B cell (primary cell): ENCODE measurements around the gene SLC18A3. TPM values are rescaled to one million over a fixed set of nuclear protein-coding genes. Genes with fewer than 3 reads are reported as not detected.

Experiments
- ATAC-seq: fragments of 200-7000 bp; cut with Tn5 transposase; one replicate; pipeline ENCODE4 v1.10.0; 2021; ENCODE audit warnings: low read depth, mild to moderate bottlenecking, moderate number of reproducible peaks, moderate library complexity
- CTCF ChIA-PET: fragments of 350-600 bp; sonication (Branson Sonifier 250); formaldehyde crosslinking; loops from one replicate; lab custom pipeline; 2021; ENCODE audit warnings: antibody characterized with exemption, inconsistent platforms; lab: Charles Lee
- POLR2A ChIA-PET: fragments of 350-600 bp; sonication (Branson Sonifier 250); formaldehyde crosslinking; loops from one replicate; lab custom pipeline; 2021; ENCODE audit warnings: antibody characterized with exemption; lab: Charles Lee
- DNase-seq: peaks from one replicate; pipeline ENCODE4 v3.0.0; 2013
- H2AFZ ChIP-seq: 2 replicates; pipeline ENCODE4 v1.6.1; 2012; ENCODE audit warnings: mild to moderate bottlenecking, low read depth, low read length; ENCODE audit not compliant: insufficient read depth, poor library complexity, severe bottlenecking
- H3K27ac ChIP-seq, 2 donors: 1 replicate in 1 of 2; 2 replicates in 1 of 2; pipeline ENCODE4 v1.5.1; 2012 to 2013; ENCODE audit warnings: low read length in 2 of 2, mild to moderate bottlenecking in 2 of 2, moderate library complexity in 1 of 2
- H3K27me3 ChIP-seq, 4 experiments: fragments of 200-600 bp in 1 of 4; sonication (generic) in 1 of 4; replicated peaks in 1 of 4; 1 replicate in 2 of 4; 2 replicates in 2 of 4; pipeline versions ENCODE4 v1.6.1 to v1.7.0; 2013 to 2016; ENCODE audit warnings: low read length in 3 of 4, mild to moderate bottlenecking in 2 of 4, mixed read lengths in 1 of 4, moderate library complexity in 1 of 4; ENCODE audit not compliant: insufficient read depth in 4 of 4, control insufficient read depth in 3 of 4; ENCODE audit errors: control extremely low read depth in 1 of 4
- H3K36me3 ChIP-seq, 2 experiments: replicated peaks in 1 of 2; 1 replicate in 1 of 2; 2 replicates in 1 of 2; pipeline versions ENCODE4 v1.6.1 to v1.7.1; 2013; ENCODE audit warnings: low read length in 1 of 2; ENCODE audit not compliant: insufficient read depth in 2 of 2, control insufficient read depth in 1 of 2; ENCODE audit errors: control extremely low read depth in 1 of 2, extremely low read depth in 1 of 2
- H3K4me1 ChIP-seq, 2 donors: fragments of 200-600 bp in 1 of 2; sonication (generic) in 1 of 2; 1 replicate in 1 of 2; 2 replicates in 1 of 2; pipeline versions ENCODE4 v1.5.1 to v1.6.1; 2013 to 2017; ENCODE audit warnings: low read length in 2 of 2; ENCODE audit not compliant: control insufficient read depth in 2 of 2, insufficient read depth in 2 of 2
- H3K4me2 ChIP-seq: replicated peaks from 2 replicates; pipeline ENCODE3; 2012; ENCODE audit warnings: mild to moderate bottlenecking, low read depth, low read length; ENCODE audit not compliant: poor library complexity, severe bottlenecking
- H3K4me3 ChIP-seq, 5 experiments: fragments of 200-600 bp in 1 of 5; sonication (generic) in 1 of 5; 1 replicate in 3 of 5; 2 replicates in 2 of 5; pipeline versions ENCODE4 v1.5.1 to v1.7.0; 2011 to 2016; ENCODE audit warnings: low read length in 4 of 5, mild to moderate bottlenecking in 4 of 5, low read depth in 2 of 5, control low read depth in 1 of 5, moderate library complexity in 1 of 5; ENCODE audit not compliant: insufficient read depth in 1 of 5; ENCODE audit errors: control extremely low read depth in 1 of 5, extremely low read depth in 1 of 5
- H3K79me2 ChIP-seq: fragments of 200-600 bp; sonication (generic); one replicate; pipeline ENCODE4 v1.6.0; 2016; ENCODE audit warnings: low read length; ENCODE audit not compliant: control insufficient read depth, insufficient read depth
- H3K9ac ChIP-seq: fragments of 200-600 bp; sonication (generic); 2 replicates; pipeline ENCODE4 v1.6.1; 2017; ENCODE audit warnings: mild to moderate bottlenecking, low read length, moderate library complexity
- H3K9me3 ChIP-seq, 3 donors: one replicate each; pipeline versions ENCODE4 v1.6.1 to v1.7.1; 2013; ENCODE audit warnings: low read length in 2 of 3; ENCODE audit not compliant: control insufficient read depth in 2 of 3, insufficient read depth in 1 of 3; ENCODE audit errors: control extremely low read depth in 1 of 3
- H4K20me1 ChIP-seq: 2 replicates; pipeline ENCODE4 v1.6.0; 2012; ENCODE audit warnings: mild to moderate bottlenecking, low read length; ENCODE audit not compliant: insufficient read depth, control insufficient read depth, poor library complexity, severe bottlenecking
- H3K27ac Mint-ChIP-seq: one replicate; pipeline ENCODE4 v1.8.0; 2021; ENCODE audit warnings: mixed read lengths
- H3K27me3 Mint-ChIP-seq: one replicate; pipeline ENCODE4 v1.8.0; 2021; ENCODE audit warnings: mixed read lengths
- H3K4me1 Mint-ChIP-seq: one replicate; pipeline ENCODE4 v1.8.0; 2021; ENCODE audit warnings: mixed read lengths
- H3K4me3 Mint-ChIP-seq: one replicate; pipeline ENCODE4 v1.8.0; 2021; ENCODE audit warnings: mixed read lengths
- H3K9me3 Mint-ChIP-seq: one replicate; pipeline ENCODE4 v1.8.0; 2022; ENCODE audit warnings: mixed read lengths; ENCODE audit not compliant: insufficient read depth
- EZH2 ChIP-seq: IDR thresholded peaks from 2 replicates; pipeline ENCODE4 v1.6.1; 2012; ENCODE audit warnings: borderline replicate concordance, low read depth, mild to moderate bottlenecking, moderate library complexity, low read length; ENCODE audit not compliant: insufficient read depth, poor library complexity, severe bottlenecking
- WGBS: methylation state at CpG from one replicate; pipeline ENCODE4 v1.1.5; 2013; ENCODE audit warnings: missing lambda C conversion rate; ENCODE audit not compliant: insufficient coverage; 5-methylcytosine and 5-hydroxymethylcytosine counted together
- intact Hi-C: fragments of 100-400 bp; cut with micrococcal nuclease; formaldehyde crosslinking; loops from one replicate; pipeline ENCODE4 v1.10.0; 2022
- polyA plus RNA-seq: library from polyadenylated mRNA; depleted of rRNA; stranded (reverse); fragments of >200 nt; gene quantifications from 2 replicates; pipeline ENCODE4 v1.2.3, GENCODE V29; 2012
- total RNA-seq, 2 donors: library from RNA; stranded (reverse); fragments of 120-200 nt in 1 of 2; gene quantifications; 1 replicate in 1 of 2; 2 replicates in 1 of 2; pipeline versions ENCODE4 v1.2.3 to v1.2.4, GENCODE V29; 2013 to 2022
- TF ChIP-seq, protein P1 (sequence below): fragments of 200-600 bp; IDR thresholded peaks from one replicate; pipeline ENCODE4 v1.8.0; 2022; ENCODE audit warnings: antibody characterized with exemption, mild to moderate bottlenecking

Gene SLC18A3
- total and polyA plus RNA-seq, 2 donors (not counting 1 experiment from before 2014, with no cell fraction given), result not detected

DNA sequence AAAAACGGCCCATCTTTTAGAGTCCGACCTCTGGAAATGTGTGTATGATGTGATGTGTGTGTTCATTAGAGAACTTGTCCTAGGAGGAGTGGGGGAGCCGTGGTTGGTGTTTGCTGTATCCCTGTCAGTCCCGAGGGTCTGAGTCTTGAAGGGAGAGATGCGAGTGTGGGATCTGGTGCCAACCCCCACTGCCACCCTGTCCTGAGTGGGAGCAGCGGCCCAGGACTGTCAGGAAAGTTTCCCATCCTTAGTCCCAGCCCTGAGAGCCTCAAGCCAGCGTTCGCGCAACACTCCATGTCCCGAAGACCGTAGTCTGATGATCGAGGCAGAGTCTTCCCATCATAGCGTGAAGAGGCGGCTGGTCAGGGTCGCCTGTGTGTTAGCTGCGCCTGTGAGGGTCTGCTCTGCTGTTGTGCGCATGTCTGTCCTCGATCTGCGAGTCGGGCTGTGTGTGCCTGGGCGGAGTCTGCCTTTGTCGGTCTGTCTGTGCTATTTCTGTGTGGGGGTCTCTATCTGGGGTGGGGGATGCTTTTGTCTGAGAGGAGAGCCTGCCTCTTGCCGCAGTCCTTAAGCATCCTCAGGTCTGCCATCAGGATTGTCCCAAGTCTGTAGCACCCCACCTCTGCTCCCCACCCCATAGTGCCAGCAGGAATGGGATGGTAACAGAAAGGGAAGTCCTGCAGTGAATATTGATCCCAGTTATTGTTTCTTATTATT is 3.2 kb downstream of the SLC18A3 start:
- Histone ChIP-seq H4K20me1 (no peaks in the 10 kb centered on the region), H3K4me2 (no peak overlapping the region), H3K27me3 (peaks cover 0 to 70% (median 27%) of the 10 kb centered on the region in 4 experiments), H3K27ac (no peak overlapping the region), H2AFZ (no peak overlapping the region), H3K4me3 (no peak overlapping the region), H3K36me3 (no peaks in the 10 kb centered on the region), H3K4me1 (peaks cover 0 to 12% of the 10 kb centered on the region in 2 donors), H3K9me3 (peaks cover 0 to 39% (median 0%) of the 10 kb centered on the region in 3 donors), H3K79me2 (no peaks in the 10 kb centered on the region), H3K9ac (no peak overlapping the region)
- ATAC-seq, result no peak
- H3K9me3 Mint-ChIP-seq, result no peaks in the 10 kb centered on the region
- POLR2A ChIA-PET, result no interaction called here
- no peak overlapping the region for H3K4me3 Mint-ChIP-seq
- 15% methylated on average over 21 of the region's 23 CpGs for WGBS
- TF ChIP-seq, protein P1, sequence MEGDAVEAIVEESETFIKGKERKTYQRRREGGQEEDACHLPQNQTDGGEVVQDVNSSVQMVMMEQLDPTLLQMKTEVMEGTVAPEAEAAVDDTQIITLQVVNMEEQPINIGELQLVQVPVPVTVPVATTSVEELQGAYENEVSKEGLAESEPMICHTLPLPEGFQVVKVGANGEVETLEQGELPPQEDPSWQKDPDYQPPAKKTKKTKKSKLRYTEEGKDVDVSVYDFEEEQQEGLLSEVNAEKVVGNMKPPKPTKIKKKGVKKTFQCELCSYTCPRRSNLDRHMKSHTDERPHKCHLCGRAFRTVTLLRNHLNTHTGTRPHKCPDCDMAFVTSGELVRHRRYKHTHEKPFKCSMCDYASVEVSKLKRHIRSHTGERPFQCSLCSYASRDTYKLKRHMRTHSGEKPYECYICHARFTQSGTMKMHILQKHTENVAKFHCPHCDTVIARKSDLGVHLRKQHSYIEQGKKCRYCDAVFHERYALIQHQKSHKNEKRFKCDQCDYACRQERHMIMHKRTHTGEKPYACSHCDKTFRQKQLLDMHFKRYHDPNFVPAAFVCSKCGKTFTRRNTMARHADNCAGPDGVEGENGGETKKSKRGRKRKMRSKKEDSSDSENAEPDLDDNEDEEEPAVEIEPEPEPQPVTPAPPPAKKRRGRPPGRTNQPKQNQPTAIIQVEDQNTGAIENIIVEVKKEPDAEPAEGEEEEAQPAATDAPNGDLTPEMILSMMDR, result no peak
- TF ChIP-seq EZH2, result no peak
- intact Hi-C loops, result no loop called here
- CTCF ChIA-PET, result no interaction called here
- peaks cover 21% of the 10 kb centered on the region for H3K4me1 Mint-ChIP-seq
- H3K27ac Mint-ChIP-seq, result no peak overlapping the region
- H3K27me3 Mint-ChIP-seq, result peaks cover 68% of the 10 kb centered on the region
- DNase-seq, result no peak

GRCh38 chr10:49613882-49614241 is 3.8 kb downstream of the SLC18A3 start, which contains the start of gene CHAT:
Gene CHAT, plus strand, starts transcription at chr10:49614037. Its CDS starts 153 bp downstream, at chr10:49614190.
- H3K27me3 ChIP-seq, result peaks cover 0 to 70% (median 25%) of the 10 kb centered on the region in 4 experiments

More at GRCh38 chr10:49613882-49614241, 3.8 kb downstream of the SLC18A3 start, which contains the start of gene CHAT:
- H3K9me3 ChIP-seq, result peaks cover 0 to 33% (median 0%) of the 10 kb centered on the region in 3 donors
- no peak for DNase-seq
- no peak within 1 kb of the TSS for H3K4me2 ChIP-seq
- intact Hi-C loops, result no loop called here
- Mint-ChIP-seq H3K27ac (no peak within 1 kb of the TSS), H3K27me3 (peaks cover 68% of the 10 kb centered on the region), H3K9me3 (no peaks in the 10 kb centered on the region), H3K4me3 (no peak within 1 kb of the TSS), H3K4me1 (peaks cover 21% of the 10 kb centered on the region)
- peaks cover 0 to 12% of the 10 kb centered on the region in 2 donors for H3K4me1 ChIP-seq
- H3K9ac ChIP-seq, result no peak within 1 kb of the TSS
- H3K4me3 ChIP-seq, result no peak within 1 kb of the TSS
- H3K36me3 ChIP-seq, result no peaks in the 10 kb centered on the region
- no peaks in the 10 kb centered on the region for H4K20me1 ChIP-seq
- POLR2A ChIA-PET, result no interaction called here
- CTCF ChIA-PET, result no interaction called here
- no peak within 1 kb of the TSS for H2AFZ ChIP-seq
- WGBS, result 10% methylated on average over 10 of the region's 10 CpGs
- H3K27ac ChIP-seq, result no peak within 1 kb of the TSS
- no peak for ATAC-seq
- H3K79me2 ChIP-seq, result no peaks in the 10 kb centered on the region
- TF ChIP-seq, protein P1, result no peak
- no peak for TF ChIP-seq EZH2
